ENCODE measurements around the gene LCNL1.

The LCNL1 gene

GRCh38 chr9:136960212-136960937, 22.4 kb upstream of the LCNL1 start:
- no peak for DNase-seq

- no peak for DNase-seq
These were observed 21.9 kb upstream of the LCNL1 start for GRCh38 chr9:136960938-136961275.

DNA sequence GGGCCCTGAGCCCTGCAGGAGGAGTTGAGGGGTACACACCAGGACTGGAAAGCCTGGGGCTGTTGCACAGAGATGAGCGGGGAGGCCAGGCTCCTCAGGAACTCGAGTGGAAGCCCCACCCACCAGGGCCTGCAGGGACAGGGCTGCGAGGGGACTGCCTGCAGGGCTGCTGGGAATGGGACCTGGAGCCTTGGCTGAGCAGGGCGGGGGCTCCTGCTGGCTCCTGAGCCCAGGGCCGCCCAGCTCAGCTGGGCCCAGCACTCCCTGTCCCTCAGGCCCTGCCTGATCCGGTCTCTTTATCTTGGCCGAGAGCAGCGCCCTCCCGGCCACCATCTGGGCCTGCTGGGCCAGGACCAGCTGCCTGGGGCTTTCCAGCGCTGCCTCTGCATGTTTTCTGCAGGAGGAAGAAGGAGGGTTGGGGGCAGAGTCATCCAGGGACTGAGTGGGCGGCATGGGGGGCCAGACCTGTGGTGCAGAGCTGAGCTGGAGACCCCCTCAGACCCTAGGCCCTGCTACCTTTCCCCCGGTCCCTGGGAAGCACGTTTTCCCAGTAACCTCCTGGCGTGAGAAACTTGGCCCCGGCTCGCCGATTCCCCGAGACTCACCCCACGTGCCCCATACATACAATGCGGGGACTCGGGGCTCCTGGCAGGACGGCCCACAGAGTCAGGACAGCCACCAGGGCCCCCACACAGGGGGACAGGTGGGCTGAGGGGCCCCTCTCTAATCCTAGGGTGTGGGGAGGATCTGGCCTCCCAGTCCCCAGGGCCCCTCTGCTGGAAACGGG, 21.3 kb upstream of the LCNL1 start:
- no peak for DNase-seq

GRCh38 chr9:136962163-136962562, 20.6 kb upstream of the LCNL1 start:
- DNase-seq, result peak; percentile 31

- no peak for DNase-seq
These were observed 20.0 kb upstream of the LCNL1 start for GRCh38 chr9:136962701-136963248.

GRCh38 chr9:136963341-136963740, 19.5 kb upstream of the LCNL1 start:
- no peak for DNase-seq

GRCh38 chr9:136963751-136964150, 19.0 kb upstream of the LCNL1 start:
- no peak for DNase-seq

GRCh38 chr9:136964171-136964689, 18.6 kb upstream of the LCNL1 start:
- DNase-seq, result peak; percentile 45

DNA sequence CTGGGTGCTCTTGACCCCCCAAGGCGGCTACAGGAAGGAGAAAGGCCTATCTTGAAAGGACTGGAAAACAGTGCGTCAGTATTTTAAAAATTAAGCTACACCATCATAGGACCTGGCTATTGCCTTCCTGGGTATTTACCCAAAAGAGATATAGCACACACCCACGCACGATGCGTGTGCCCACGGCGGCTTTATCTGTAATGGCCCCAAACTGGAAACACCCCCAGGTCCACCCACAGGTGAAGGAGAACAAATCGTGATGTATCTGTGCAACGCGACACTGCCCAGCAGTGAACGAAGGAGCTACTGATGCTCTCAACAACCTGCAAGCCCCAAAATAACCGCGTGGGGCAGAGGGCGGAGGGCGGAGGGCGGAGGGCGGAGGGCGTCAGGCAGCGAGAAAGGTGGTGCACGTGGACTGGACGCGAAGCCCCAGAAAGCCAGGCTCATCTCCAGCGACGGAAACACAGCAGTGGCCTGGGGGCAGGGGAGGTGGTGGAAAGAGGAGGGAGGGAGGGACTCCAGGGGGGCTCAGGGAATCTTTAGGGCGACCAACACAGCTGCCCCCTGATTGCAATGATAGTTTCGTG, 17.9 kb upstream of the LCNL1 start:
- DNase-seq, result no peak

- DNase-seq, result no peak
These were observed 16.9 kb upstream of the LCNL1 start for GRCh38 chr9:136965771-136966484.

DNA sequence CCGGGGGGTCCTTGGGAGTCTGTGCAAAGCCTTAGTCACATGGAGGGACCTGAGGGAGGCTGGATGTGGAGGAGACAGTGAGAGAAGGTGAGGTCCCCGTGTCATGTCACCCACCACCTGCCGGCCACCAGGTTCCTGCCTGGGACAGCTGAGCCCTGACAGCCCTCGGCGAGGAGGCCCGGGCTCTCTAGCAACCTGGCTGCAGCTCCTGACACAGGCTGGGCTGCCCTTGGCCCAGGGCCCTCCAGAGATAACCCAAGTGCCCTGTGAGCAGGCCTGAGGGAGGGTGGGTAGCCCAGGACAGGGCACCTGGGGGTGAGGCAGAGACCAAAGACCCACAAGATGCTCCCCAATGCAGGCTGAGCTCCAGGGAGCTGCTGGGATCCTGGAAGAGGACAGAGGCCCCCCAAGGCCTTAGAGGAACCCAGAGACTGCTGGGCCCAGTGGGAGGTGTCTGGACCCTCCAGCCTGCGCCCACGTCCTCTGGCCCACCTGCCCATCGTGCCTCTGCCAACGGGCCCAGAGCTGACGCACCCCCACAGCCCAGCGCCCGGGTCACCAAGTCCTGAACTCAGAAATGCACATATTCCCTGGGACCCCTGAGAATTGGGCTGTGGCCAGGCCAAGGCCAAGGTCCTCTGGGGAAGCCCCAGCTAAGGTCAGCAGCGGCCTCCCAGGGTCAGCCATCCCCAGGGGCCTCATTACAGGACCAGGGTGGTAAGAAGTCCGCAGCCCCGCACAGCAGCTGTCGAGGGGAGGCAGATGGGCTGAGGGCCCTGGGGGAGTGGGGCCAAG, 14.3 kb upstream of the LCNL1 start:
- no peak for DNase-seq

GRCh38 chr9:136969150-136969549, 13.6 kb upstream of the LCNL1 start:
- DNase-seq, result no peak

GRCh38 chr9:136969774-136970173, 13.0 kb upstream of the LCNL1 start:
- DNase-seq, result no peak

DNA sequence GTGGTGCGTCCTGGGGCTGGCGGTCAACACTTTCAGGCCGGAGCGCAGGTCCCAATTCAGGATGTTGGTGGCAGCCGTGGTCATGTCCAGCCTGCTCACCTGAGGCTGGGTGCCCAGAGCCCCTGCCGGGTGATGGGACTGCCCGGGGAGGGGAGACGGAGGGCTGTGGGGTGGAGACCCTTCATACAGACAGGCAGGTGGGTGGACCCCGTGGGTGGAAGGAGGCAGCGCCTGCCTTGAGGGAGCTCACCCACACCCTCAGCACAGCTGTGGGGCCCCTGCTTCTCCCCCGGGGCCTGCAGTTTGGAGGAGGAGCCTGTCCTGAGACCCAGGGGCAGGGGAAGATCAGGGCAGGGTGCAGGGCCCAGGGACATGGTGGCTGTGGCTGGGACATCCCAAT, 12.4 kb upstream of the LCNL1 start:
- no peak for DNase-seq

DNA sequence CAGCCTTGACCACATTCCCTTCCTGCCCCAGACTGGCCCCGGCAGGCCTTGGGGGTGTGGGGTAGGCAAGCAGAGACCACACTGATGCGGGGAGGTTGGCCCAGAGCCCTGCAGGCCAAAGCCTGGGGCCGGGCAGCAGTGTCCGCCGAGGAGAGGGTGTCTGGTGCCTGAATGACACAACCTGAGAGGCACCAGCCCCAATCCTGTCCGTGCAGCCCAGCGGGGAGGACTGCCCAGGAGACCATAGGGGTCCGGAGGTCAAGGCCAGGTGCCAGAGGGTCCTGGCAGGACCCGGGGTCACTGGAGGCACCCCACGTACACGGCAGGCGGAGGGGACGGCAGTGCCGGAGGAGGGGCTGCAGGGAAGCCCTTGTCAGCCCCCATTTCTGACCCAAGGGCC, 11.0 kb upstream of the LCNL1 start:
- no peak for DNase-seq

DNA sequence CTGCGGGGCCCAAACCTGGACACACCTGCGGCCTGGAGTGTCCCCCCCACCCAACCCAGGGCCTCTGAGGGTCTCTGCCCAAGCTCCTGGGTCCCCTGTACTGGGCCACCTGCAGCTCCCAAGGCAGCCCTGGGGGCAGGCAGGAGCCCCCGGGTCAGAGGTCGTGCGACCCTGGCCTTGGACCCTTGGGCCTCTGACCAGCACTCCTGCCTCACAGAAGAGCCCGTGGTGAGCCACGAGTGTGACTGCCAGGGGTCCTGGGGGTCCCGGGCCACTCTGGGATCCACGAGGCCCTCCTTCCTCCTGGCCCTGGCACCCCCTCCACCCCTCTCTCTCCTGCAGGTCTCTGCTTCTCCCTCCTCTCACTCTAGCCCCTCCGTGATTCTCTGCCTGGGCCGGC, 10.5 kb upstream of the LCNL1 start:
- DNase-seq, result no peak

DNA sequence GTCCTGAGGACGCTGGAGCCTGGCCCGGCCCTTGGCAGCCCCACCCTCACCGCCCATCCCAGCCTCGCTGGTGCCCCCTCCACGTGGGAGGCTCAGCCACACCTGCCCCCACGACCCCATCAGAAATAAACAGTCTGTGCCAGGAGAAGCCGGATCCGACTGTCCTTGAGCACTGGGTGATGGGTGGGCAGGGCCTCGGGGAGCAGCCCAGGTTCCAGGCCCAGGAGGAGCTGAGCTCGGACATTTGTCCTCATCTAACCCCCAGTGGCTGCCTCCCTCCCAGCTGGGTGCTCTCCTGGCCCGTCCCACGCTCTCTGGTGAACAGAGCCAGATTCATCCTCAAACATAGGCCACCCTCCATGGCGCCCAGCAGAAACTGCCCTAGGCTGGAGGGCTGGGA, 10.1 kb upstream of the LCNL1 start:
- DNase-seq, result no peak

DNA sequence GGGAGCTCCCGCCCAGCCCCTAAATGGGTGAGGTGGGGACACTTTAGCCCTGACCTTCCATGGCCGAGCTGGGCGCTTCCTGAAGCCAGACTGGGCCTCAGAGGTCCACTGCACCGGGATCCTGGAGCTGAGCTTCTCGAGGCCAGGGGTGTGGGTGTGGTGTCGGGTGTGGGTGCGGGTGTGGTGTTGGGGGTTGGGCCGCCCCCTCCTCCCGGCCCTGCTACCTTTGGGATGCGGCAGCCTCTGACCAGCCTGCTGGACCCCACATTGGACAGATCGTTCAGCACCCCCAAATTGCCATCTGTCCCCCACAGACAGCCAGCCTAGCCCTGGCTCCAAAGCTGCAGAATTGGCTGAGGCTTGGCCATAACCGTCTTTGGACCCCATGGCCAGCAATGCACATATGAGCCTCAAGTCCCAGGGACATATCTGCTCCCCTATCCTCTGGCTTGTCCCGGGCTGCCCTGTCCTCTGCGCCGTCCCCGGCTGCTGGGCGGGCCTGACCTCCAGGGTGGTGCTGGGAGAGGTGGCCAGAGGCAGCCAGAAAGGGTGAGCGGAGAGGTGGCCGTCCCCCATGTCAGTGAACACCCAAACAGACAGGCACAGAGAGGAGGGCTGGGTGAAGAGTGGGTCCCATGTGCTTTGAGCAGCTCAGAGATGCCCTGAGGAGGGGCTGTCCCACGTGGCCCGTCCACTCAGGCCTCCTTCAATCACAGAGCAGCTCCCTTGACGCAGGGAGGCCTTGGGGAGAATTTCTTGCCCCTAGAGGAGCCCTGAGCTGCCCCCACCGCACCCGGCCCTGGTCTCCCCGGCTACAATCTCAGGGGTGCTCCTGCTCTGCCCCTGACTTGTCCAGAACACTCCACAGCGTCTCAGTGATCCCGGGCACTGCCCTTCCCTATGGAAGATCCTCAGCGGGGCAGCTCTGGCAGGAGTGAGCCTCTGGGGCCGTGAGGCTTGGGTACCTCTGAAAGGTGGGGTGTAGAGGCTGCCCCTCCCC, 8.9 kb upstream of the LCNL1 start:
- DNase-seq, result no peak

- peak; percentile 44 for DNase-seq
These were observed 7.8 kb upstream of the LCNL1 start for GRCh38 chr9:136974817-136975535.

DNA sequence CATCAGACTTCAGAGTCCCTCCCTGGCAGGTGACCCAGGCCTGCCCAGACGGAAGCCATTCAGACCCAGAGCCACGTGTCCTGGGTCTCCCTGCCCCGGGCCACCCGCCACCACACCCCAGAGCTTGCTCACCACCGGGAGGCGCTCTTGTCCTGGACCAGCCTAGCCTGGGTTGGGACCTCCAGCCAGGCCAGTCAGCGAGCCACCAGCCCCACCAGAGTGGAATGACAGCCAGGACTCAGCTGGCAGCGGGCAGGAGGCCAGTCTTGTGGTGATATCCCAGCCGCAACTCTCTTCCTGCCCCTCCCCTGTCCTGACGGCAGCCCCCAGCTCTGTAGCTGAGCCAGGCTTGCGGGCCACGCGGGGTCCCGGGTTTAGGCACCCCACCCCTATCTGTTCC, 7.1 kb upstream of the LCNL1 start:
- DNase-seq, result peak; percentile 94
